Measurements from ENCODE around the gene PRTFDC1.

GRCh38 chr10:24959382-24959730, 7.0 kb upstream of the PRTFDC1 start:
- TF ChIP-seq, protein P1, sequence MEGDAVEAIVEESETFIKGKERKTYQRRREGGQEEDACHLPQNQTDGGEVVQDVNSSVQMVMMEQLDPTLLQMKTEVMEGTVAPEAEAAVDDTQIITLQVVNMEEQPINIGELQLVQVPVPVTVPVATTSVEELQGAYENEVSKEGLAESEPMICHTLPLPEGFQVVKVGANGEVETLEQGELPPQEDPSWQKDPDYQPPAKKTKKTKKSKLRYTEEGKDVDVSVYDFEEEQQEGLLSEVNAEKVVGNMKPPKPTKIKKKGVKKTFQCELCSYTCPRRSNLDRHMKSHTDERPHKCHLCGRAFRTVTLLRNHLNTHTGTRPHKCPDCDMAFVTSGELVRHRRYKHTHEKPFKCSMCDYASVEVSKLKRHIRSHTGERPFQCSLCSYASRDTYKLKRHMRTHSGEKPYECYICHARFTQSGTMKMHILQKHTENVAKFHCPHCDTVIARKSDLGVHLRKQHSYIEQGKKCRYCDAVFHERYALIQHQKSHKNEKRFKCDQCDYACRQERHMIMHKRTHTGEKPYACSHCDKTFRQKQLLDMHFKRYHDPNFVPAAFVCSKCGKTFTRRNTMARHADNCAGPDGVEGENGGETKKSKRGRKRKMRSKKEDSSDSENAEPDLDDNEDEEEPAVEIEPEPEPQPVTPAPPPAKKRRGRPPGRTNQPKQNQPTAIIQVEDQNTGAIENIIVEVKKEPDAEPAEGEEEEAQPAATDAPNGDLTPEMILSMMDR (IDR thresholded peaks at IDR 0.05): no peak
- TF ChIP-seq POLR2A (IDR thresholded peaks at IDR 0.05): no peak
